WI38 (cell line): ENCODE data around the gene MAP1LC3B2.

ENCODE experiments used
- H3K4me3 ChIP-seq: 2 replicates; pipeline ENCODE4 v1.5.1; 2011; ENCODE audit warnings: low read depth, mild to moderate bottlenecking, control low read depth, low read length
- TF ChIP-seq, protein P1 (sequence below): IDR thresholded peaks from 2 replicates; pipeline ENCODE4 v1.5.1; 2012; ENCODE audit warnings: low read depth, mild to moderate bottlenecking, control low read depth, low read length

MAP1LC3B2 gene

DNA sequence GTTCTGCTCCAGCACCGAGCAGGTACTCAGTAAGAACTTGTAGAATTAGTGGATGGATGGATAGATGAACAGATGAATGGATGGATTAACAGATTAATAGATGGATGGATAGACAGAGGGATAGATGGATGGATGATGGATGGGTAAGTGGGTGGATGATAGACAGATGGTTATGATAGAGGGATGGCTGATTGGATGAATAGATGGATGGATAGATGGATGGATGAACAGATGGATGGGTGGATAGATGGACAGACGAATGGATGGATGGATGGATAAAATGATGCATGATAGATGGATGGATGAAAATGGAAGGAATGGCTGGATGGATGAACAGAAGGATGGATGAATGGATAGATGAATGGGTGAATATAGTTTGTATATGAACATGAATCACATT, 8.0 kb upstream of the MAP1LC3B2 start:
- TF ChIP-seq, protein P1, sequence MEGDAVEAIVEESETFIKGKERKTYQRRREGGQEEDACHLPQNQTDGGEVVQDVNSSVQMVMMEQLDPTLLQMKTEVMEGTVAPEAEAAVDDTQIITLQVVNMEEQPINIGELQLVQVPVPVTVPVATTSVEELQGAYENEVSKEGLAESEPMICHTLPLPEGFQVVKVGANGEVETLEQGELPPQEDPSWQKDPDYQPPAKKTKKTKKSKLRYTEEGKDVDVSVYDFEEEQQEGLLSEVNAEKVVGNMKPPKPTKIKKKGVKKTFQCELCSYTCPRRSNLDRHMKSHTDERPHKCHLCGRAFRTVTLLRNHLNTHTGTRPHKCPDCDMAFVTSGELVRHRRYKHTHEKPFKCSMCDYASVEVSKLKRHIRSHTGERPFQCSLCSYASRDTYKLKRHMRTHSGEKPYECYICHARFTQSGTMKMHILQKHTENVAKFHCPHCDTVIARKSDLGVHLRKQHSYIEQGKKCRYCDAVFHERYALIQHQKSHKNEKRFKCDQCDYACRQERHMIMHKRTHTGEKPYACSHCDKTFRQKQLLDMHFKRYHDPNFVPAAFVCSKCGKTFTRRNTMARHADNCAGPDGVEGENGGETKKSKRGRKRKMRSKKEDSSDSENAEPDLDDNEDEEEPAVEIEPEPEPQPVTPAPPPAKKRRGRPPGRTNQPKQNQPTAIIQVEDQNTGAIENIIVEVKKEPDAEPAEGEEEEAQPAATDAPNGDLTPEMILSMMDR = no peak

DNA sequence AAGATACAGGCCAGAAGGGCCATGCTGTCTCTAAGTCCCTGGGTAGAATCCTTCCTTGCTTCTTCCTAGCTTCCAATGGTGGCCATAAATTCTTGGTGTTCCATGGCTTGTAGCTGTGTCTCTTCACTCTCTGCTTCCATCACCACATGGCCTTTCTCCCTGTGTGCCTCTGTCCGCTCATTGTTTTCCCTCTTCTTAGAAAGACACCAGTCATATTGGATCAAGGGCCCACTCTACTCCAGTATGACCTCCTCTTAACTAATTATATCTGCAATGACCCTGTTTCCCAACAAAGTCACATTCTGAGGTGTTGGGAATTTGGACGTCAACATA, 7.6 kb upstream of the MAP1LC3B2 start:
- H3K4me3 ChIP-seq = no peak overlapping the region
- TF ChIP-seq, protein P1 = no peak

More for the DNA sequence above, 8.0 kb upstream of the MAP1LC3B2 start:
- H3K4me3 ChIP-seq = no peak overlapping the region

DNA sequence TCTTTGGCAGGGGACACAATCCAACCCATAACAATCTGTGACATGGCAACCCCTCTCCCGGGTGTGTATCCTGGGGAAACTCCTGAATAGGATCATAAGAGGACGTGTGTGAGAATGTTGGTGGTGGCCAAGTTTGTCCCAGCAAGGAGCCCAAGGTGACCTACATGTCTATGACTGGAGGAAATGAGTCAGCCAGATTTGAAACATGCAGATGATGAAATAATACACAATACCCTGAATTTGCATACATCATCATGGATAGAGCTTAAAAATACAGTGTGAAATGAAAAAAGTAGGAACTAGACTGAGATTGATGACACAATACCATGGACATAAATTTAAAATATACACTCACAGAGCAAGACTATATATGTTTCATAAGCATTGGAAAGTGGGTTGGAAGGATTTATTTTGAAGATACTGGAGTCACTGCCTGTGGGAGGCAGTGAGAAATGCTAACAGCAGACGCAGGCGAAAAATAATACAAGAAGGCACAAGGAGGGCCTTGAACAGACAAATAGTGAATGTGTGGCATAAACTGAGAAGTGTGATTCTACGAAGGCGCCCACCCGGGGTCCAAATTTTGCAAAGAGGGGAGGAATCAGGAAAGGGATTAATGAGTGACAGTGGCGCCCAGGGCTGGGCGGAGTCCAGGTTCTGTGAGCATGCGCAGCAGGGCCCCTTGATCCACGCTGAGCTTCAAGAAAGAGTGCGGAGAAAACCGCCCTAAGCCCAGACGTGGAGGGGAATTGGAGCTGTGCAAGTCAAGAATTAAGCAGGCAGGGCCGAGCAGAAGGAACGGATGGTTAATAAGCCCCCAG, 7.0 kb upstream of the MAP1LC3B2 start:
- TF ChIP-seq, protein P1 = no peak

DNA sequence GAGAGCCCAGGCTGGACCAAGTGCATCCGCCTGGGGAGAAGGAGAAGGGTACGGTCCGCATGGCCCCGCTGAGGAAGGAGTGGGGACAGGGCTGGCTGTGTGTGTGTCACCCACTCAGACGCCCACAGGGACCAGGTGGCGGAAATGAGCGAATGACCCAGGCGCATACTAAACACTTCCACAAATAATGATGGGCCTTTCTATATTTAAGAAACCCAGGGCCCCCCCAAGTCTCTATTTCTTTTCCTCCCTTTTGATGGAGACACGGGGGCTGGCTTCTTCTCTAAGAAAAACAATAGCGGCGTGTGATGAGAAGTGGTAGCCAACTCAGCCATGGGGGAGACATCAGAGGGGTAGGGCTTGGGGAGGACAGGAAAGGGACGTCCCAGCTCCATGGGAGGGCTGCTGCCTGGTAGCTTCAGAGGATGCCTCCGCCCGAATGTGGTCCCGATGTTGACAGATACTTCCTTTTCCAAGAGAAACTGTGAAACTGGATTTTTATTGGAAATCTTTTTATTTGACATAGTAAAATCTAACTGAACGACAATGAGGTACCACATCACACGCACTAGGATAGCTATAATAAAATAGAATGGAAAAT, 6.3 kb upstream of the MAP1LC3B2 start:
- TF ChIP-seq, protein P1 = no peak
- H3K4me3 ChIP-seq = no peak overlapping the region

More for the DNA sequence above, 7.0 kb upstream of the MAP1LC3B2 start:
- no peak overlapping the region for H3K4me3 ChIP-seq

DNA sequence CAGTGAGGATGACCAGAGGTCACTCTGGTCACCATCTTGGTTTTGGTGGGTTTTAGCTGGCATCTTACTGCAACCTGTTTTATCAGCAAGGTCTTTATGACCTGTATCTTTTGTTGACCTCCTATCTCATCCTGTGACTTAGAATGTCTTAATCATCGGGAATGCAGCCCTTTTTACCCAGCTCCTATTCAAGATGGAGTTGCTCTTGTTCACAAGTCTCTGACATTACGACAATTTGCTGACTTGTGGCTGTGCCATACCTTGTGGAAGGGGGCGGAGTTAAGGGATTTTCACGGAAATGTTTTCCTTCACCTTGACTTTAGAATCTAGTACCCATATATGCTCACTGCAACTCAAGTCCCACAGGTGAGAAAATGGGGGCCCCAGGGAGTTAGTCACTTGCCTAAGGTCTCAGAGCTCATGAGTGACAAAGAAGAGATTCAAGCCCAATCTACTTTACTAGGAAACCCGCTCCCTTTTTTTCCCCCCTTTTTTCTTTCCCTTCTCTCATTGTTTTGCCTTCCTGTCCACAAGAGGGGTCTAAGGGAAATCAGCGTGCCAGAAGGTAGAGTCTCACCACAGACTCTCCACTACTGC, 2.7 kb upstream of the MAP1LC3B2 start:
- H3K4me3 ChIP-seq = no peak overlapping the region
- TF ChIP-seq, protein P1 = no peak

DNA sequence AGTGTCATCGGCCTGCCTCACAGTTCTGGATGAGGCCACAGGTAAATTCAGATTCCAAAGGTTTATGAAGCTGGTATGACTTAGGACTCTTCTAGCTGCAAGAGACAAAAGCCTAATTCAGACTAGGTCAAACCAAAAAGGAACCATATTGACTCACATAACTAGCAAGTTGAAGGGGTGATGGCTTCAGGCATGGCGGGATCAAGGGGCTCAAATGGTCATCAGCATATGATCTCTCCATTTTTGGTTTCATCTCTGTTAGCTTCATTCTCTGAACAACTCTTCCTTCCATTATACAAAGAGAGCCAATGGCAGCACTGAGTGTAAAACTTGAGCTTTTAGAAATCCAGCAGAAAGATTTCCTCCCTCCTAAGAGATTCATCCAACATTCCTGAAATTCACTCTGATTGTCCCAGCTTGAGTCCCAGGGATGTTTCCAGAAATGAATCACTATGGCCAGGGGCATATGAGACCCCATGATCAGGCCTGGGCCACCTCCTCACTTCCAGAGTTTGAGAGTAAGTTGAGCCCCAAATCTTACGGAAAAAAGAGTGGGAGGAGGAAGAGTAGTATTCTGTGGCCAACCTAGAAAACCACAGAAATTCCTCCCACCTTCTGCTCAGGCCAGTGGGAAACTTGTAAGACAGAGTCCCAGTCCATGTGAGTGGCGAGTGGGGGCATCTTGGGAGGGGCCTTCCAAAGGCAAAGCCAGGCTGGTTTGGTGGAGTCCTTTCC, 2.0 kb upstream of the MAP1LC3B2 start:
- no peak overlapping the region for H3K4me3 ChIP-seq
- TF ChIP-seq, protein P1 = no peak
